ENCODE results near the gene APOE. TPM values are rescaled to one million over a fixed set of nuclear protein-coding genes. Genes with fewer than 3 reads are reported as not detected.
A peak's percentile ranks its signal among the peaks of the same experiment; 100 is the strongest.
"Not testable (repeated sequence)": the region's sequence is repeated elsewhere in the genome, so short reads cannot be mapped to it uniquely, and the experiment has no call there.

The APOE gene
- total RNA-seq, 1 donor from 2014 or later = 19.2 TPM

GRCh38 chr19:44875666-44876451, 29.7 kb upstream of the APOE start:
- peaks cover 26% of the 10 kb centered on the region for H3K36me3 ChIP-seq (ENCODE audit: control insufficient read depth, insufficient read depth, low read length)
- no peak for TF ChIP-seq CTCF (IDR thresholded peaks at IDR 0.05; ENCODE audit: insufficient read depth, low read length, severe bottlenecking)
- no peak overlapping the region for H3K4me3 ChIP-seq (ENCODE audit: low read depth, low read length)
- no peaks in the 10 kb centered on the region for H3K27me3 ChIP-seq (ENCODE audit: control insufficient read depth, insufficient read depth, low read length)
- DNase-seq (ENCODE audit: low read depth) (peak; percentile 60), FAIRE-seq (peak; percentile 84)

GRCh38 chr19:44876930-44877535, 28.6 kb upstream of the APOE start:
- no peaks in the 10 kb centered on the region for H3K27me3 ChIP-seq (ENCODE audit: control insufficient read depth, insufficient read depth, low read length)
- no peak overlapping the region for H3K4me3 ChIP-seq (ENCODE audit: low read depth, low read length)
- peaks cover 19% of the 10 kb centered on the region for H3K36me3 ChIP-seq (ENCODE audit: control insufficient read depth, insufficient read depth, low read length)
- no peak for FAIRE-seq
- no peak for DNase-seq (ENCODE audit: low read depth)
- no peak for TF ChIP-seq CTCF (IDR thresholded peaks at IDR 0.05; ENCODE audit: insufficient read depth, low read length, severe bottlenecking)

- Histone ChIP-seq H3K36me3 (ENCODE audit: control insufficient read depth, insufficient read depth, low read length) (peaks cover 14% of the 10 kb centered on the region), H3K4me3 (ENCODE audit: low read depth, low read length) (no peak overlapping the region), H3K27me3 (ENCODE audit: control insufficient read depth, insufficient read depth, low read length) (no peaks in the 10 kb centered on the region)
- no peak for FAIRE-seq
- DNase-seq (ENCODE audit: low read depth) = no peak
- TF ChIP-seq CTCF (IDR thresholded peaks at IDR 0.05; ENCODE audit: insufficient read depth, low read length, severe bottlenecking) = no peak
Measured at GRCh38 chr19:44878120-44878865, 27.3 kb upstream of the APOE start.

GRCh38 chr19:44879309-44880065, 26.1 kb upstream of the APOE start:
- no peak for FAIRE-seq
- TF ChIP-seq CTCF (IDR thresholded peaks at IDR 0.05; ENCODE audit: insufficient read depth, low read length, severe bottlenecking) = no peak
- DNase-seq (ENCODE audit: low read depth) = no peak
- H3K36me3 ChIP-seq (ENCODE audit: control insufficient read depth, insufficient read depth, low read length) = peaks cover 6% of the 10 kb centered on the region
- no peak overlapping the region for H3K4me3 ChIP-seq (ENCODE audit: low read depth, low read length)
- no peaks in the 10 kb centered on the region for H3K27me3 ChIP-seq (ENCODE audit: control insufficient read depth, insufficient read depth, low read length)

GRCh38 chr19:44882063-44882462, 23.5 kb upstream of the APOE start:
- Histone ChIP-seq H3K36me3 (ENCODE audit: control insufficient read depth, insufficient read depth, low read length) (peaks cover 3% of the 10 kb centered on the region), H3K4me3 (ENCODE audit: low read depth, low read length) (no peak overlapping the region), H3K27me3 (ENCODE audit: control insufficient read depth, insufficient read depth, low read length) (no peaks in the 10 kb centered on the region)
- FAIRE-seq (no peak), DNase-seq (ENCODE audit: low read depth) (no peak)
- TF ChIP-seq CTCF (IDR thresholded peaks at IDR 0.05; ENCODE audit: insufficient read depth, low read length, severe bottlenecking) = no peak

GRCh38 chr19:44882619-44883397, 22.8 kb upstream of the APOE start:
- not testable (repeated sequence) for FAIRE-seq; H3K27me3 ChIP-seq (ENCODE audit: control insufficient read depth, insufficient read depth, low read length); H3K4me3 ChIP-seq (ENCODE audit: low read depth, low read length); DNase-seq (ENCODE audit: low read depth); H3K36me3 ChIP-seq (ENCODE audit: control insufficient read depth, insufficient read depth, low read length)
